ENCODE measurements around the gene PRDM8. TPM values are rescaled to one million over a fixed set of nuclear protein-coding genes. Genes with fewer than 3 reads are reported as not detected.
"Not testable (repeated sequence)": the region's sequence is repeated elsewhere in the genome, so short reads cannot be mapped to it uniquely, and the experiment has no call there.

Gene PRDM8
- total RNA-seq, 1 experiment from 2014 or later: 2.5 TPM

DNA sequence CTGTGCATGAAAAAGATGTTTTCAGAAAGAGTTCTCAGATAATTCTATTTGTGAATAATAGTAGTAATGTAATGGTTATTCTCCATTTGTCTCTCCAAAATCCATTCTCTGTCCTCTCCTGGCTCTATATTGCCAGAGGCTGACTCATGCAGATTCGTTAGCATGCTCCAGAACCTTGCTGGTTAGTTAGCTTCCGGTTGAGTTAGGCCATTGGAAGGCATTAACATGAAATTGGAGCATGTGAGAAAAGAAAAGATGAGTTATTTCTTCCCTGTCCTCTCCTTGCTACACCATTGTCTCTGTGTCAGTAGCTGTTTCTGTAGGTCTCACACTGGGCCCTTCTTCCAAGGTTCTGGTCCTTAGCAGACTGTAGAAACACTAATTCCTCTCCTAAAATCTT lies 23.5 kb upstream of the PRDM8 start:
- Histone ChIP-seq H3K36me3 (no peaks in the 10 kb centered on the region), H3K27ac (no peak overlapping the region), H3K27me3 (no peaks in the 10 kb centered on the region), H3K4me1 (no peaks in the 10 kb centered on the region), H3K4me3 (no peak overlapping the region), H3K9me3 (replicated peaks) (peaks cover 7% of the 10 kb centered on the region)
- no peak for DNase-seq

DNA sequence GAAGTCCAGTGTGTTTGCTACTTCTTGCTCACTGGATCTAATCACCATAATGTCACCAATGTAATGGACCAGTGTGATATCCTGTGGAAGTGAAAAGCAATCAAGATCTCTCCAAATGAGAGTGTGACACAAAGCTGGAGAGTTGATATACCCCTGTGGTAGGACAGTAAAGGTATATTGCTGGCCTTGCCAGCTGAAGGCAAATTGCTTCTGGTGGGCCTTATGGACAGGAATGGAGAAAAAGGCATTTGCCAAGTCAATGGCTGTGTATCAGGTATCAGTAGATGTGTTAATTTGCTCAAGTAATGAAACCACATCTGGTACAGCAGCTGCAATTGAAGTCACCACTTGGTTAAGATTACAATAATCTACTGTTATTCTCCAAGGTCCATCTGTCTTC lies 19.5 kb upstream of the PRDM8 start:
- H3K36me3 ChIP-seq; H3K27me3 ChIP-seq; DNase-seq; H3K27ac ChIP-seq; H3K4me3 ChIP-seq; H3K9me3 ChIP-seq (replicated peaks); H3K4me1 ChIP-seq: not testable (repeated sequence)

DNA sequence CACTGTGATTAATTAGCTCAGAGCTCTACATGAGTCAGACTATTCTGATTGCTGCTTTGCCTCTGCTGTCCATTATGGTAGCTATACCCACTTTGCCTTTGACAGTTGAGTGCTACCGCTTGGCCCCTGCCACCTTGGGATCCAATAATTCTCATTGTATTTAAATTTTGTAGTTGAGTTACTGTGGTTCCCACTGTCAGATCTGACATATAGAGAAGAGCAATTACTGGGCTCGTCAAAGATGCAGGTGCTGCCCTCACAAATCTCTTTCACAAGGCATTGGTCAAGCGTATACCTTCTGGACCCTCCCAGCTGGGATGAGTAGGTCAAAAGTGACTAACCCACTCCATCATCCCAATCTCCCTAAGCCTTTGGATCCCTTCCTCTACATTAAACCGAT lies 18.3 kb upstream of the PRDM8 start:
- DNase-seq: no peak
- no peaks in the 10 kb centered on the region for H3K36me3 ChIP-seq
- no peak overlapping the region for H3K27ac ChIP-seq
- H3K9me3 ChIP-seq (replicated peaks): peaks cover 3% of the 10 kb centered on the region; the same call in 1 of the 2 replicates
- H3K27me3 ChIP-seq: no peaks in the 10 kb centered on the region
- no peak overlapping the region for H3K4me3 ChIP-seq
- no peaks in the 10 kb centered on the region for H3K4me1 ChIP-seq

DNA sequence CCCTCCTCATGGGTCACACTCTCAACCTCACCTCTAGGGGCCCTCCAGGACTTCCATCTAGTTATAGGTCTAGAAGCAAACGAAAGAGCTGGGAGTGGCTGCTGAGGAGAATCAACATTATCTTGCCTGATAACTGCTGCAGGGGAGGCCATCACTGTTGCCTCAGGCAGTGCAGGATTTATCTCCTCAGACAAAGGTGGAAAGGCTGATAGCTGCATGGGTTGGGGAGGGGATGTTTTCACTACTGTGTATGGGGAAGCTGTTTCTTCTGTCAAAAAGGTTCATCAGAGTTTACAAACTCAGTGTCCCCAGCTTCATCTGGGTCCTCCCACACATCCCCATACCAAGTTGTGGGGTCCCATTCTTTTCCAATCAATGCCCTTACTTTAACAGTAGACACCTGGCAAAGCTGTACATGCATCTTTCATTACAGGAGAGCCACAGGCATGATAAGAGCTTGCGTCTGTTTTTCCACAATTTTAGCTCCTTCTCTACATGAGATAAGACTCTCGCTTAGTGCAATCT lies 17.6 kb upstream of the PRDM8 start:
- Histone ChIP-seq H3K27me3 (no peaks in the 10 kb centered on the region), H3K27ac (no peak overlapping the region), H3K9me3 (replicated peaks) (peaks cover 3% of the 10 kb centered on the region; the same call in 1 of the 2 replicates), H3K4me3 (no peak overlapping the region), H3K4me1 (no peaks in the 10 kb centered on the region), H3K36me3 (no peaks in the 10 kb centered on the region)
- DNase-seq: no peak

DNA sequence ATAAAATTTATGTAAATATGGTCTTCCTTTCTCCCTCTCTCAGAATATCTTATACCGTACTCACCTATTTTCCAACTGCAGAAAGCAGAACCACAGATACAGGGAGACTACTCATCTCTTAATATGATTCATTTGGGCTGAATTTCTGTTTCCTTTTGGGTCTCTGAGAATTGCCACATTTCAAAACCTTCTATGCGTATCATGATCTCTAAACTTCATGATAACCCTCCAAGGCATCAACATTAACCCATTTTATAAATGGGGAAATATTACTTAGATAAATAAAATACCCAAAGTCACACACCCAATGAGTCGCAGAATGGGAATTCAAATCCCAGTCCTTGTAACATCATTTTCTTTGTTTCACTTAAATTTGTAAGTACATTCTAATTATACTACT lies 16.6 kb upstream of the PRDM8 start:
- no peaks in the 10 kb centered on the region for H3K4me1 ChIP-seq
- no peak overlapping the region for H3K4me3 ChIP-seq
- peaks cover 3% of the 10 kb centered on the region; the same call in 1 of the 2 replicates for H3K9me3 ChIP-seq (replicated peaks)
- DNase-seq: no peak
- no peaks in the 10 kb centered on the region for H3K36me3 ChIP-seq
- no peaks in the 10 kb centered on the region for H3K27me3 ChIP-seq
- H3K27ac ChIP-seq: no peak overlapping the region

DNA sequence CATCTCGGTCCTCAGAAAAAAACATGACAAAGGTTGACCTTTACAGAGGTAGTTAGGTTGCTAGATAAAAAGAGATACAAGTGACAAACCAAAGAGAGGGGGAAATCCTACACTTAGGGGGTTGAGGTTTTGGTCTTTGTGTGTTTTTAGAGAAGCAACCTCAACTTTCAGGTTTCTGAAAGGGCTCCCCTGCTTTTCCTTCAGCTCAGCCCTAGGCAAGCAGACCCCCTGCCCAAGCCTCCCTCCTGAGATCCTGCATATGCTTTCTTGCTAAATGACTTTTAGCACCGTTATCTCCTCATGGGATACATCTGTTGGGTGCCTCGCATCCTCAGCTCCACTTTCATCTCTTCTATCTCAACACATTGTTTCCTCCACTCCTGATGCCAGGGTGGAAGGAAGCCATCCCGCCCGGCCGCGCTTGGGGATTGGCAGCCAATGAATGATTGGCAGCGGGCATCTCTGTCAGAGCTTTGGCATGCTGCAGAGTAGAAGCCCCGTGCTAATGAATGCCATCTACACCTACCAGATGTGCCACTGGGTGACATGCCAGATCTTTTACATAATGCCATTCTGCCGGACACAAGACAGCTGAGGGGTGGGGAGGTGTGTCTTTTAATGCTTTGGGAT lies 15.0 kb upstream of the PRDM8 start:
- DNase-seq: no peak
- Histone ChIP-seq H3K36me3 (no peaks in the 10 kb centered on the region), H3K27me3 (no peaks in the 10 kb centered on the region), H3K27ac (no peak overlapping the region), H3K4me1 (no peaks in the 10 kb centered on the region), H3K9me3 (replicated peaks) (peaks cover 3% of the 10 kb centered on the region; the same call in 1 of the 2 replicates), H3K4me3 (no peak overlapping the region)

DNA sequence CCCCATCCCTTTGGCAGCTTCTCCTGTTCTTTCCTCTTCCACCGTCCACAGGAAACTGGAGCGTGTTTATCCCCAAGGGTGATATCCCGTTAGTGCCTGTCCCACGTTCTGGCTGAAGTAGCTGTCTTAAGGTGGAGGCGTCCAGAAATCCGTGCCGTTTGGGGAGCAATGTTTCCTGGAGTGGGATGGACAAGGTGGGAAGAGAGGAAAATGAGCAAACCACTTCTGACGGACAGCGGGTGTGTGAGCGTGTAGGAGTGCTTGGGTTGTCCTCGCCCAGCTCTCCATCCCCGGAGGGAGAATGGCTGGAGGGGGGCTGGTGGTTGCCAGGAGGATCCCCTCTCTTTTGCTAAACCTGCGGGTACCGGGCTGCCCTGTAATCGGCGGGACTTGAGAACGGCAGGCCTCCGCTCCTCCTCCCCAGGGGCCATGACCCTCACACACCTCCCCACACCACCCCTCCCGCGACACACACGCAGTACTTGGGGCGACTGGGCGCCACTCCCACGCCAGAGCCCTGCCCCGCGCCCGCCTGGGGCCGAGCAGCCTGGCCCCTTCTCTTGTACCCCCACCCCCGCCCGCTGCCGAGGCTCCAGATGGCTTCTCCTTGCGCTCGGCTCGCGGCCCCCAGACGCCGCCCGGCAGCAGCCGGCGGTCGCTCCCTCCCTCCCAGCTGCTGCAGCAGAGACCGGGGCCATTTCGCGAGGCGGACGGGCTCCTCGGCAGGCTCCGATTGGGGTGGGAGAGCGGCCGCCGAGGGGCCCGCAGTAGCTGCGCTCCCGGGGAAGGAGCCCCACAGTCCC lies 13.9 kb upstream of the PRDM8 start:
- Histone ChIP-seq H3K9me3 (replicated peaks) (no peaks in the 10 kb centered on the region), H3K4me3 (peak overlapping the region; percentile 60), H3K36me3 (no peaks in the 10 kb centered on the region), H3K4me1 (no peaks in the 10 kb centered on the region), H3K27me3 (no peaks in the 10 kb centered on the region), H3K27ac (peak overlapping the region; percentile 5; the same call in 1 of the 2 replicates)
- peak in 1 of 2 experiments; percentile 16 for DNase-seq

DNA sequence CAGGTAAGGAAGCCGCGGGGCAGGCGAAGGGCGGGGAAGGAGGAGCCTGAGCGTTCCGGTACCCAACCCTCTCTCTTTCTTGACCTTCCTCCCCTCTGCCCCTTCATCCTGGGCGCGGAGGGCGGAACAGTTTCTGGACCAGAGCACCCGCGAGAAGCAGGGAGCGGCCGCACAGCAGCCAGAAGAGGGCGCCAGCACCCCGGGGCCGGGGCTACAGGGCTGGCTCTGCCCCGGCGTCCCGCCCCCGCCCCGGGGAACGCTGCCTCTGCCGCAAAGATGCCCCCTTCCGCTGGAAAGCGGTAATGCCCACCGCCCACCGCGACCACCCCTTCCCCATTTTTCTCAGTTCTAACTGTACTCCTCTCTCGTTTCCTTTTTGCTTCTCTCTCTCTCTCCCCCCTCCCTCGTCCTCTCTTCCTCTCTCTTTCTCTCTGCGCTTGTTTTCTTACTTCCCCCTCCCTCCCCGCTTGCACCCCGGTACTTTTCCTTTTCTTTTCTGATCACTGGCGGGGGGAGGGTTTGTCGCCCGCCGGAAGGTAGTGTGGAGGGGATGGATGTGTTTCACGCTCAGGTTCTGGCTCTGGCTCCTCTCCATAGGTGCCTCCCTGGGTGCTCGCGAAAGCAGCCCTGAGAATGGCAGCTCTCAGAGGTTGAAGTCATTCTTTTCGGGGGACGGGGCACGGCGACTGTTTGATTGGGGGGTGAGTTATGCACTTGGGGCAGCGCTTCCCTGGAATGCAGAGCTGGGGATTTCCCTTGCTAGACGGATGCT lies 13.1 kb upstream of the PRDM8 start:
- no peaks in the 10 kb centered on the region for H3K36me3 ChIP-seq
- peak overlapping the region; percentile 60 for H3K4me3 ChIP-seq
- no peaks in the 10 kb centered on the region for H3K9me3 ChIP-seq (replicated peaks)
- no peaks in the 10 kb centered on the region for H3K27me3 ChIP-seq
- no peaks in the 10 kb centered on the region for H3K4me1 ChIP-seq
- H3K27ac ChIP-seq: peak overlapping the region; percentile 5; the same call in 1 of the 2 replicates
- DNase-seq: peak; percentile 75 to 81

DNA sequence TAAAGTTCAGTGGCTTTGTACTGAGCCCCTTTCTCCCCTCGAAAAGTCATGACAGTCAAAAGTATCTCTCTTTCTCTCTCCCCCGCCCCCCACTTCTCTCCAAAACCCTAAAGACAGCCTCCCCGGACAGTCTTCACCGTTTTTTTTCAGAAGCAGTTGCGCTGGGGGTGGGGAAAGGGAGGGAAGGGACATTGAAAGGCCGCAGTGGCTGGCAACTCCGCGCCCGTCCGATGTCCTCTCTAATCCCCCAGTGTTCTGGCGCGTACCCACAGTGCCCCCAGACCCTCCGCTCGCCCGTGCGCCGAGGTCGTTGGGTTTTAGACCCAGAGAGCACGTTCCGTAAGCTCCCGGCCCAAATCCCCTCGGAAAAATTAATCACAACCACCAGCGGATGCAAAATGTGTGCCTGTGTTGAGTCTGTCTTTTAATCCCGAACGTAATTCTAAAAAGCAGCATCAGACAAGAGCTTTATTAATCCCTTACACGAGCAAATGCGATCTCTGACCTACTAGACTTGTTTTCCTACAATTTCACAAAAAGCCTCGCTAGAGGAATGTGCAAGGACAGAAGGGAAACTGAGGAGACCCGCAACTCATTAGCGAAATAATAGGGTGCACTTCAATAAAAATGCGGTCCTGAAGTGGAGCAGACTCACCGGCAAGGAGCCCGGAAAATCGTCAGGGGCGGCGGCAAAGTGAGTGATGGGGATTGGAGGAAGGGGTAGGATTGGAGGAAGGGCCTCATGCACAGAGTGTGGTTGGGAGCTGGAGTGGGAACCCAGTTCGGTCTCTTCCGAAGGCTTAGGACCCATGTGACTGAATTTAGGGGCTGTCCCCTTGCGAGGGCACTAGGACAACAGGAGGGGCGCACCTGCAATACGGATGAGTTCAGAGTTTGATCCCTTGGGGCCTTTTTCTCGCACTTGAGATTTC lies 12.2 kb upstream of the PRDM8 start:
- no peaks in the 10 kb centered on the region for H3K36me3 ChIP-seq
- H3K9me3 ChIP-seq (replicated peaks): no peaks in the 10 kb centered on the region
- DNase-seq: no peak
- H3K27me3 ChIP-seq: no peaks in the 10 kb centered on the region
- H3K4me3 ChIP-seq: peak overlapping the region; percentile 60
- H3K27ac ChIP-seq: no peak overlapping the region
- no peaks in the 10 kb centered on the region for H3K4me1 ChIP-seq

DNA sequence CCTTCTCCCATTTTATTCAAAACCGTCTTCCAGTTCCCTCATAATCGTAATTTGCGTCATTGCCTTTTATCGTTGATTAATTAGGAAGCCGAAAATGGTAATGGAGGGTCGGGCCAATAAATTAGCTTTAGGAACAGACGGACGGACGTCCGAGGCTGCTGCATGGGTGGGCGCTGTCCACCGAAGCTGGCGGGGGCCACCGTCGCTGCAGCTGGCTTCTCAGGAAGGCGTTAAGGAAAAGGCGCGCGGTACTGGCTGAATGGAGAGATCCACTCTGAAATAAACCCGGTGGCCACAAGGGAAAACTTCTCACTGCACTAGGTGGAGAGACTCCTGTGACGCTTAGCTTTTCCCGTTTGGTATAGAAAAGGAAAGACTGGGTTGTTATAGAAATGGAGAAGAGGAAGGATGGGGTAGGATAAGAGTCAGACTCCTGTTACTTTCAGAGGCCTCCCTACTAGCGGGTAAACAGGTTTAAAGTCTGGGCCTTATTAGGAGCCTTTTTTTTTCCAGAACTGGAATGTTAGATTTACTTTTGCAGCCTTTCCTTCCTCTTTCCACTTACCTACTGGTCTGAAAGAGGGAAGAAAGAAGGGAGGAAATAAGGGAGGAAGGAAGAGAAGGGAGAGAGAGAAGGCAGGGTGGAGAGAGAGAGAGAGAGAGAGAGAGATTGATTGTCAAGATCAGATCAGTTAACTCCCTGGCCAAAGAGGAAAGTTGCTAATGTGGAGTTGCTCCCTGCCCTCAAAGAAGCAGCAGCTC lies 11.3 kb upstream of the PRDM8 start:
- Histone ChIP-seq H3K9me3 (replicated peaks) (no peaks in the 10 kb centered on the region), H3K27me3 (no peaks in the 10 kb centered on the region), H3K27ac (no peak overlapping the region), H3K4me3 (no peak overlapping the region), H3K4me1 (no peaks in the 10 kb centered on the region), H3K36me3 (no peaks in the 10 kb centered on the region)
- no peak for DNase-seq

DNA sequence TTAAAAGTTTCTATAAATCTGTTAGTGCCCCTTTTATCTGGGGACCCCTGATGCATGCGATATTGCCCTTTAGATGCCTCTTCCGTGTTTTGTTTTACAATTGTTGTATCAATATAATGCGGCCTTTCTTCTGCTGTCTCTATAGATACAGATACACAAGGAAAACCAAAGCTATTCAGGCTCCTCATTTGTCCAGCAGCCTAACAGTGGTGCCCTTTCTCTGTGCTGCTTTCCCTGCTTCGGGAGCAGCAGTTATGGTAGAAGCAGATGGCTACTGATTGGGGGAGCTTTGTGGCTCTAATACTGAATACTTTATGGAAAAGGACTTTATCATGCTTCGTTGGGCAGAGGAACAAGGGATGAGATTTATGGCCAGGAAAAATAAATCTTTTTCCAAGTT lies 10.6 kb upstream of the PRDM8 start:
- no peaks in the 10 kb centered on the region for H3K27me3 ChIP-seq
- no peak overlapping the region for H3K4me3 ChIP-seq
- no peak for DNase-seq
- no peaks in the 10 kb centered on the region for H3K9me3 ChIP-seq (replicated peaks)
- H3K27ac ChIP-seq: no peak overlapping the region
- no peaks in the 10 kb centered on the region for H3K36me3 ChIP-seq
- no peaks in the 10 kb centered on the region for H3K4me1 ChIP-seq

DNA sequence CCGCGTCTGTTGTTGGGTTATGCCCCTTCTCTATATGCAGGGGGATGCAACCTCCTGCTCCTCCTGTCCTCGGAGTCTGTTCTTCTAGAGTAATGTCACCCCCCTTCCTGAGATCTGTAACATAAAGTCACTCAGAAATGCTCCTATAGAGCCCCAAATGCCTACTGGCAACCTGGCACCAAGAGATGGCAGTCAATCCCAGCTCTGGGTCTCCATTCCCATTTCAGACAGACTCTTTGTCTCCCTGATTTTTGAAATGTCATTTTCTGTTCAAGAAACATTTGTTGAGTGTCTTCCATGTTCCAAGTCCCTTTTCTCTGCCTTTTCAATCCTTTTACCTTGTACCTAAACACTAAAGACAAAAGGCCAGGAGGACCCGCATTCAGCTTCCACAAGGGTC lies 9.6 kb upstream of the PRDM8 start:
- Histone ChIP-seq H3K36me3 (no peaks in the 10 kb centered on the region), H3K27ac (no peak overlapping the region), H3K4me1 (no peaks in the 10 kb centered on the region), H3K27me3 (no peaks in the 10 kb centered on the region), H3K9me3 (replicated peaks) (no peaks in the 10 kb centered on the region), H3K4me3 (no peak overlapping the region)
- DNase-seq: no peak

DNA sequence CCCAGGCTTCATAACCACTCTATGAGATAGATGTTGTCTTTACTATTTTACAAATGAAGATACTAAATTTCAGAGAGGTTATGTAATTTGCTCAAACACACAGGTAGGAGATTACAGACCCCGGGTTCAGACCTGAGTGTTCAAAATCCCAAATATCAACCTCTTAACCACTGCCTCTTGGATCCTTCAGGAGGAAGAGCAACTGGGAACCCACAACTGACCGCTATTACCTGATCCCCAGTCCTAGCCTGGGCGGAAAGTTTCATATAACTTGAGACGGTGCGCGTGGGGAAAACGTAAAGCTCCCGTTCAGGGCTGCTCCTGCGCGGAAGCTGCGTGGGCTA lies 8.9 kb upstream of the PRDM8 start:
- H3K4me1 ChIP-seq: no peaks in the 10 kb centered on the region
- H3K4me3 ChIP-seq: no peak overlapping the region
- no peaks in the 10 kb centered on the region for H3K36me3 ChIP-seq
- H3K27ac ChIP-seq: no peak overlapping the region
- DNase-seq: no peak
- H3K9me3 ChIP-seq (replicated peaks): no peaks in the 10 kb centered on the region
- no peaks in the 10 kb centered on the region for H3K27me3 ChIP-seq

All from SJCRH30 (cell line).